ENCODE results near the gene ZNF43.

DNA sequence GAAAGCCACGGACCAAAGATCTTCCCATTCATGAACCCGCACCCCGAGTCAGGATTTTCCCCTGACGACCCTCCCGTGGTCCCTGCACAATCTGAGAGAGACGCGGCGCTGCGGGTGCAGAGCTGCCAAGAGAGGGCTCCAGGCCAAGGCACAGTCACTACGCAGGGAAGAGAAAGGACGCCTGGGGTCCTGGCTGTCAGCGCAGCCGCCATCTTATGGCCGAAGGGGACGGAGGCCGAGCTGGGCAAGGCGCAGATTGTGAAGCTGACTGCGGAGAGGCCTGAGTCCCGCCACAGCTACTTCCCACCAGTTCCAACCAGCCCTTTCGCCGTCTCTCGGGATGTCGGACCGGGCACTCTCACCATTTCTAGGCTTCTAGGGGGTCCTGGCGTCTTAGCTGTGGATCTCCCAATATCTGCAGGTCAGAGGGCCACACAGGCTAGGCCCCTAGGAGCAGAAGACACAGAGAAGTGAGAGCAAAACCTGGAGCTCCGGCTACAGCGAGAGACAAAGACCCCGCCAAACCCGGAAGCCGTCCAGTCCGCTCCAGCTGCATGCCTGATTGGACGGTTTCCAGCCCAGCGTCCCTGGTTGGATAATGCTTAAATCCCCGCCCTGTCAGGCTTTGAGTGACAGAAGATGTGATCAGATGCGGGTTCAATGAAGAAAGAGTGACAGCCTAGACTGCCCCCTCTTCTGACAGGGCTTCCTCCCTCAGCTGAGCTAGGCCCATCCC lies 68.7 kb downstream of the ZNF43 start, which contains the start of gene ZNF100:
- TF ChIP-seq, protein P1, sequence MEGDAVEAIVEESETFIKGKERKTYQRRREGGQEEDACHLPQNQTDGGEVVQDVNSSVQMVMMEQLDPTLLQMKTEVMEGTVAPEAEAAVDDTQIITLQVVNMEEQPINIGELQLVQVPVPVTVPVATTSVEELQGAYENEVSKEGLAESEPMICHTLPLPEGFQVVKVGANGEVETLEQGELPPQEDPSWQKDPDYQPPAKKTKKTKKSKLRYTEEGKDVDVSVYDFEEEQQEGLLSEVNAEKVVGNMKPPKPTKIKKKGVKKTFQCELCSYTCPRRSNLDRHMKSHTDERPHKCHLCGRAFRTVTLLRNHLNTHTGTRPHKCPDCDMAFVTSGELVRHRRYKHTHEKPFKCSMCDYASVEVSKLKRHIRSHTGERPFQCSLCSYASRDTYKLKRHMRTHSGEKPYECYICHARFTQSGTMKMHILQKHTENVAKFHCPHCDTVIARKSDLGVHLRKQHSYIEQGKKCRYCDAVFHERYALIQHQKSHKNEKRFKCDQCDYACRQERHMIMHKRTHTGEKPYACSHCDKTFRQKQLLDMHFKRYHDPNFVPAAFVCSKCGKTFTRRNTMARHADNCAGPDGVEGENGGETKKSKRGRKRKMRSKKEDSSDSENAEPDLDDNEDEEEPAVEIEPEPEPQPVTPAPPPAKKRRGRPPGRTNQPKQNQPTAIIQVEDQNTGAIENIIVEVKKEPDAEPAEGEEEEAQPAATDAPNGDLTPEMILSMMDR (conservative IDR thresholded peaks at IDR 0.05) = no peak
- TF ChIP-seq ZFX (IDR thresholded peaks at IDR 0.05) = peak; percentile 63

Data from C4-2B (cell line).